ENCODE measurements around the gene TGM5. TPM values are rescaled to one million over a fixed set of nuclear protein-coding genes. Genes with fewer than 3 reads are reported as not detected.
"Not testable (repeated sequence)": the region's sequence is repeated elsewhere in the genome, so short reads cannot be mapped to it uniquely, and the experiment has no call there.

Gene TGM5
- polyA plus RNA-seq, 1 experiment = not detected

- H3K9me3 ChIP-seq (ENCODE audit: control insufficient read depth, insufficient read depth, low read length) = peaks cover 5% of the 10 kb centered on the region; the same call in 1 of the 2 replicates
- ChIA-PET CTCF (no interaction called here), POLR2A (no interaction called here)
- H3K27me3 ChIP-seq (ENCODE audit: control insufficient read depth, insufficient read depth, low read length) = peaks cover 6% of the 10 kb centered on the region
- TF ChIP-seq CTCF (IDR thresholded peaks at IDR 0.05; ENCODE audit: low read depth, low read length) = no peak
- DNase-seq (ENCODE audit: low read depth, low spot score) = no peak
- no peak overlapping the region for H3K4me3 ChIP-seq (ENCODE audit: low read depth, low read length)
- H3K27ac ChIP-seq (ENCODE audit: low read depth, low read length) = no peak overlapping the region
Observed at GRCh38 chr15:43199945-43200488, 66.7 kb downstream of the TGM5 start.

- POLR2A ChIA-PET = no interaction called here
- Histone ChIP-seq H3K27ac (ENCODE audit: low read depth, low read length) (no peak overlapping the region), H3K9me3 (ENCODE audit: control insufficient read depth, insufficient read depth, low read length) (peaks cover 5% of the 10 kb centered on the region; the same call in 1 of the 2 replicates), H3K27me3 (ENCODE audit: control insufficient read depth, insufficient read depth, low read length) (peaks cover 6% of the 10 kb centered on the region), H3K4me3 (ENCODE audit: low read depth, low read length) (no peak overlapping the region)
- DNase-seq (ENCODE audit: low read depth, low spot score) = no peak
- CTCF ChIA-PET = no interaction called here
- no peak for TF ChIP-seq CTCF (IDR thresholded peaks at IDR 0.05; ENCODE audit: low read depth, low read length)
Observed at GRCh38 chr15:43198992-43199391, 67.7 kb downstream of the TGM5 start.

GRCh38 chr15:43198556-43198955 lies 68.2 kb downstream of the TGM5 start:
- POLR2A ChIA-PET; H3K27ac ChIP-seq (ENCODE audit: low read depth, low read length); CTCF ChIA-PET; H3K27me3 ChIP-seq (ENCODE audit: control insufficient read depth, insufficient read depth, low read length); H3K4me3 ChIP-seq (ENCODE audit: low read depth, low read length); H3K9me3 ChIP-seq (ENCODE audit: control insufficient read depth, insufficient read depth, low read length); DNase-seq (ENCODE audit: low read depth, low spot score): not testable (repeated sequence)

- POLR2A ChIA-PET; H3K27me3 ChIP-seq (ENCODE audit: control insufficient read depth, insufficient read depth, low read length); H3K4me3 ChIP-seq (ENCODE audit: low read depth, low read length); DNase-seq (ENCODE audit: low read depth, low spot score); H3K27ac ChIP-seq (ENCODE audit: low read depth, low read length); H3K9me3 ChIP-seq (ENCODE audit: control insufficient read depth, insufficient read depth, low read length): not testable (repeated sequence)
- CTCF ChIA-PET = interaction anchor here (1.2 kb wide), 1 partner anchor 87 kb away, joined by 3 read pairs; no protein-coding TSS in a partner anchor
Observed at GRCh38 chr15:43197773-43198172, 69.0 kb downstream of the TGM5 start.

GRCh38 chr15:43196760-43197548 lies 69.8 kb downstream of the TGM5 start:
- Histone ChIP-seq H3K4me3 (ENCODE audit: low read depth, low read length) (no peak overlapping the region), H3K9me3 (ENCODE audit: control insufficient read depth, insufficient read depth, low read length) (peaks cover 5% of the 10 kb centered on the region; the same call in 1 of the 2 replicates), H3K27me3 (ENCODE audit: control insufficient read depth, insufficient read depth, low read length) (peaks cover 4% of the 10 kb centered on the region), H3K27ac (ENCODE audit: low read depth, low read length) (no peak overlapping the region)
- ChIA-PET POLR2A (no interaction called here), CTCF (interaction anchor here (1.2 kb wide), 1 partner anchor 88 kb away, joined by 3 read pairs; no protein-coding TSS in a partner anchor)
- no peak for DNase-seq (ENCODE audit: low read depth, low spot score)
- TF ChIP-seq CTCF (IDR thresholded peaks at IDR 0.05; ENCODE audit: low read depth, low read length) = no peak

GRCh38 chr15:43194795-43195194 lies 71.9 kb downstream of the TGM5 start:
- Histone ChIP-seq H3K27me3 (ENCODE audit: control insufficient read depth, insufficient read depth, low read length) (no peaks in the 10 kb centered on the region), H3K9me3 (ENCODE audit: control insufficient read depth, insufficient read depth, low read length) (peaks cover 5% of the 10 kb centered on the region; the same call in 1 of the 2 replicates), H3K4me3 (ENCODE audit: low read depth, low read length) (no peak overlapping the region), H3K27ac (ENCODE audit: low read depth, low read length) (no peak overlapping the region)
- CTCF ChIA-PET = interaction anchor here (1.5 to 3.1 kb wide), 3 partner anchors 9 to 91 kb away, joined by 13 to 25 read pairs (median 18); no protein-coding TSS in a partner anchor
- POLR2A ChIA-PET = no interaction called here
- DNase-seq (ENCODE audit: low read depth, low spot score) = no peak
- TF ChIP-seq CTCF (IDR thresholded peaks at IDR 0.05; ENCODE audit: low read depth, low read length) = no peak

Measured in AG04450 (cell line).